ENCODE data around the gene ZNF316.

GRCh38 chr7:6637544-6638229, 569 bp downstream of the ZNF316 start:
- TF ChIP-seq SIN3A (IDR thresholded peaks at IDR 0.05; ENCODE audit: borderline replicate concordance, insufficient read depth, low read length): no peak
- no peak for TF ChIP-seq POLR2AphosphoS5 (IDR thresholded peaks at IDR 0.05; ENCODE audit: low read depth, low read length)
- TF ChIP-seq REST (IDR thresholded peaks at IDR 0.05; ENCODE audit: insufficient read depth in 1 of 2, low read depth in 2 of 2, low read length in 2 of 2): no peak
- no peak for TF ChIP-seq TAF1 (IDR thresholded peaks at IDR 0.05; ENCODE audit: borderline replicate concordance, insufficient read depth, low read length)
- TF ChIP-seq FOXP2 (optimal IDR thresholded peaks at IDR 0.05; ENCODE audit: borderline replicate concordance, extremely low read depth, extremely low read length, insufficient read depth): no peak
